HG02870 (cell line): ENCODE data around the gene NF2.
"Not testable (repeated sequence)": the region's sequence is repeated elsewhere in the genome, so short reads cannot be mapped to it uniquely, and the experiment has no call there.

ENCODE experiments used
- ATAC-seq: cut with Tn5 transposase; IDR thresholded peaks from one replicate; pipeline ENCODE4 v1.9.1; 2021; ENCODE audit warnings: mild to moderate bottlenecking, moderate library complexity; ENCODE audit not compliant: unreplicated experiment

Gene NF2

GRCh38 chr22:29594447-29594846 lies 9.0 kb upstream of the NF2 start:
- ATAC-seq, result not testable (repeated sequence)

- no peak for ATAC-seq
Observed at GRCh38 chr22:29596408-29596807, 7.0 kb upstream of the NF2 start.

- ATAC-seq, result not testable (repeated sequence)
Observed at GRCh38 chr22:29597871-29598683, 5.4 kb upstream of the NF2 start.

GRCh38 chr22:29598684-29599020 lies 4.8 kb upstream of the NF2 start:
- ATAC-seq, result no peak

GRCh38 chr22:29604076-29604360 lies 585 bp downstream of the NF2 start:
- no peak for ATAC-seq

GRCh38 chr22:29605527-29605850 lies 2.1 kb downstream of the NF2 start:
- no peak for ATAC-seq

- ATAC-seq, result no peak
Observed at GRCh38 chr22:29606320-29606719, 2.9 kb downstream of the NF2 start.

GRCh38 chr22:29607426-29607825 lies 4.0 kb downstream of the NF2 start:
- ATAC-seq, result no peak

- no peak for ATAC-seq
Observed at GRCh38 chr22:29609139-29609538, 5.7 kb downstream of the NF2 start.

- no peak for ATAC-seq
Observed at GRCh38 chr22:29610780-29611179, 7.3 kb downstream of the NF2 start.

GRCh38 chr22:29615705-29616327 lies 12.4 kb downstream of the NF2 start:
- ATAC-seq, result no peak

GRCh38 chr22:29617922-29618629 lies 14.6 kb downstream of the NF2 start:
- no peak for ATAC-seq

GRCh38 chr22:29621761-29622526 lies 18.5 kb downstream of the NF2 start:
- ATAC-seq, result no peak

- no peak for ATAC-seq
Observed at GRCh38 chr22:29623059-29623458, 19.6 kb downstream of the NF2 start.

GRCh38 chr22:29623553-29624169 lies 20.2 kb downstream of the NF2 start:
- no peak for ATAC-seq

GRCh38 chr22:29625090-29625825 lies 21.8 kb downstream of the NF2 start:
- no peak for ATAC-seq

GRCh38 chr22:29626497-29627195 lies 23.2 kb downstream of the NF2 start:
- no peak for ATAC-seq

- no peak for ATAC-seq
Observed at GRCh38 chr22:29627196-29627535, 23.7 kb downstream of the NF2 start.

GRCh38 chr22:29628996-29629902 lies 25.8 kb downstream of the NF2 start:
- ATAC-seq, result no peak
